Osteoblast (primary cell): Measurements from ENCODE around the gene TGFB3. TPM values are rescaled to one million over a fixed set of nuclear protein-coding genes. Genes with fewer than 3 reads are reported as not detected.

ENCODE experiments used
- DNase-seq: peaks from one replicate; pipeline ENCODE4 v3.0.0; 2011; ENCODE audit warnings: low spot score, mixed read lengths; ENCODE audit not compliant: insufficient read length; ENCODE audit errors: missing footprints
- H2AFZ ChIP-seq: 2 replicates; pipeline ENCODE4 v1.6.0; 2011; ENCODE audit warnings: mild to moderate bottlenecking, low read length
- H3K27ac ChIP-seq: 2 replicates; pipeline ENCODE4 v1.5.1; 2011; ENCODE audit warnings: mild to moderate bottlenecking, low read depth, low read length, moderate library complexity
- H3K27me3 ChIP-seq: 2 replicates; pipeline ENCODE4 v1.6.0; 2012; ENCODE audit warnings: mild to moderate bottlenecking, control low read depth, inconsistent platforms, low read length, moderate library complexity; ENCODE audit not compliant: insufficient read depth
- H3K36me3 ChIP-seq: 2 replicates; pipeline ENCODE4 v1.5.1; 2011; ENCODE audit warnings: mild to moderate bottlenecking, low read length, control low read depth, moderate library complexity; ENCODE audit not compliant: insufficient read depth
- H3K4me1 ChIP-seq: 2 replicates; pipeline ENCODE4 v1.5.1; 2011; ENCODE audit warnings: mild to moderate bottlenecking, low read length, control low read depth, moderate library complexity; ENCODE audit not compliant: insufficient read depth
- H3K4me2 ChIP-seq: 2 replicates; pipeline ENCODE4 v1.6.0; 2011; ENCODE audit warnings: mild to moderate bottlenecking, low read length; ENCODE audit not compliant: insufficient read depth
- H3K4me3 ChIP-seq: fragments of 200-600 bp; sonication (generic); 3 replicates; pipeline ENCODE4 v1.5.1; 2012; ENCODE audit warnings: mild to moderate bottlenecking, low read length, inconsistent platforms; ENCODE audit not compliant: insufficient read depth
- H3K79me2 ChIP-seq: 2 replicates; pipeline ENCODE4 v1.6.0; 2012; ENCODE audit warnings: mild to moderate bottlenecking, low read length, control low read depth, inconsistent platforms; ENCODE audit not compliant: insufficient read depth
- H3K9me3 ChIP-seq: 2 replicates; pipeline ENCODE4 v1.5.1; 2011; ENCODE audit warnings: low read depth, low read length, control low read depth
- H4K20me1 ChIP-seq: 2 replicates; pipeline ENCODE4 v1.6.0; 2012; ENCODE audit warnings: mild to moderate bottlenecking, low read length, control low read depth; ENCODE audit not compliant: insufficient read depth
- CTCF ChIP-seq: IDR thresholded peaks from 2 replicates; pipeline ENCODE4 v1.5.1; 2011; ENCODE audit warnings: mild to moderate bottlenecking, low read depth, low read length, moderate library complexity; ENCODE audit errors: extremely low read depth
- total RNA-seq: library from RNA; depleted of rRNA; stranded (reverse); fragments of >200 nt; gene quantifications from 2 replicates; pipeline ENCODE4 v1.2.3, GENCODE V29; 2012

Gene TGFB3
- total RNA-seq, 1 donor: 11.6 TPM

- no peak overlapping the region for H2AFZ ChIP-seq
- H3K4me2 ChIP-seq: no peak overlapping the region
- H3K27ac ChIP-seq: no peak overlapping the region
- no peak overlapping the region for H3K4me3 ChIP-seq
- no peaks in the 10 kb centered on the region for H3K27me3 ChIP-seq
- no peaks in the 10 kb centered on the region for H3K79me2 ChIP-seq
- peaks cover 3% of the 10 kb centered on the region for H3K36me3 ChIP-seq
- H3K4me1 ChIP-seq: no peaks in the 10 kb centered on the region
- no peaks in the 10 kb centered on the region for H4K20me1 ChIP-seq
- no peak for TF ChIP-seq CTCF
- no peak for DNase-seq
- H3K9me3 ChIP-seq: no peaks in the 10 kb centered on the region
These were observed 20.1 kb downstream of the TGFB3 start for GRCh38 chr14:75961662-75962061.

GRCh38 chr14:75960231-75960630 lies 21.6 kb downstream of the TGFB3 start:
- Histone ChIP-seq H3K79me2 (no peaks in the 10 kb centered on the region), H3K4me1 (no peaks in the 10 kb centered on the region), H2AFZ (no peak overlapping the region), H3K4me3 (no peak overlapping the region), H3K4me2 (no peak overlapping the region), H4K20me1 (no peaks in the 10 kb centered on the region), H3K27ac (no peak overlapping the region), H3K9me3 (no peaks in the 10 kb centered on the region), H3K27me3 (no peaks in the 10 kb centered on the region), H3K36me3 (peaks cover 3% of the 10 kb centered on the region)
- no peak for DNase-seq
- TF ChIP-seq CTCF: no peak

- Histone ChIP-seq H3K9me3 (no peaks in the 10 kb centered on the region), H3K36me3 (peaks cover 3% of the 10 kb centered on the region), H3K4me1 (no peaks in the 10 kb centered on the region), H3K27ac (no peak overlapping the region), H4K20me1 (no peaks in the 10 kb centered on the region), H3K4me3 (no peak overlapping the region), H3K79me2 (no peaks in the 10 kb centered on the region), H3K27me3 (no peaks in the 10 kb centered on the region), H3K4me2 (no peak overlapping the region), H2AFZ (no peak overlapping the region)
- TF ChIP-seq CTCF: no peak
- no peak for DNase-seq
These were observed 22.8 kb downstream of the TGFB3 start for GRCh38 chr14:75959031-75959430.

- Histone ChIP-seq H4K20me1 (no peaks in the 10 kb centered on the region), H3K79me2 (no peaks in the 10 kb centered on the region), H3K4me2 (no peak overlapping the region), H3K27ac (no peak overlapping the region), H3K27me3 (no peaks in the 10 kb centered on the region), H3K4me1 (no peaks in the 10 kb centered on the region), H3K9me3 (no peaks in the 10 kb centered on the region), H2AFZ (no peak overlapping the region), H3K4me3 (no peak overlapping the region), H3K36me3 (no peaks in the 10 kb centered on the region)
- TF ChIP-seq CTCF: no peak
- no peak for DNase-seq
These were observed 29.3 kb downstream of the TGFB3 start for GRCh38 chr14:75952489-75952888.
